Measurements from ENCODE around the gene MPRIP.
"Not testable (repeated sequence)": the region's sequence is repeated elsewhere in the genome, so short reads cannot be mapped to it uniquely, and the experiment has no call there.

The MPRIP gene

GRCh38 chr17:17130077-17130844 is 88.0 kb downstream of the MPRIP start:
- no peak for DNase-seq

- no peak for DNase-seq
These were observed 89.6 kb downstream of the MPRIP start for GRCh38 chr17:17131839-17132238.

- no peak for DNase-seq
These were observed 90.5 kb downstream of the MPRIP start for GRCh38 chr17:17132746-17133145.

GRCh38 chr17:17134051-17134956 is 92.0 kb downstream of the MPRIP start:
- DNase-seq, result no peak

- DNase-seq, result no peak
These were observed 92.7 kb downstream of the MPRIP start for GRCh38 chr17:17134957-17135333.

GRCh38 chr17:17136221-17136620 is 94.0 kb downstream of the MPRIP start:
- not testable (repeated sequence) for DNase-seq

- no peak for DNase-seq
These were observed 95.7 kb downstream of the MPRIP start for GRCh38 chr17:17137731-17138585.

- DNase-seq, result no peak
These were observed 97.8 kb downstream of the MPRIP start for GRCh38 chr17:17139972-17140589.

GRCh38 chr17:17140590-17140980 is 98.3 kb downstream of the MPRIP start:
- DNase-seq, result no peak

GRCh38 chr17:17141279-17141678 is 99.0 kb downstream of the MPRIP start:
- no peak for DNase-seq

GRCh38 chr17:17141860-17142552 is 99.7 kb downstream of the MPRIP start:
- no peak for DNase-seq

GRCh38 chr17:17142556-17142955 is 100.3 kb downstream of the MPRIP start:
- DNase-seq, result no peak

GRCh38 chr17:17143501-17143900 is 101.2 kb downstream of the MPRIP start:
- no peak for DNase-seq

GRCh38 chr17:17144061-17144460 is 101.8 kb downstream of the MPRIP start:
- no peak for DNase-seq

- DNase-seq, result no peak
These were observed 102.8 kb downstream of the MPRIP start for GRCh38 chr17:17144916-17145665.

GRCh38 chr17:17146786-17147406 is 104.6 kb downstream of the MPRIP start:
- DNase-seq, result no peak

GRCh38 chr17:17147821-17148220 is 105.6 kb downstream of the MPRIP start:
- no peak for DNase-seq

GRCh38 chr17:17149520-17150447 is 107.5 kb downstream of the MPRIP start:
- no peak for DNase-seq

GRCh38 chr17:17150448-17150800 is 108.2 kb downstream of the MPRIP start:
- no peak for DNase-seq

GRCh38 chr17:17151055-17151454 is 108.8 kb downstream of the MPRIP start:
- DNase-seq, result no peak

Data from activated gamma-delta T cell (primary cell).